Spleen (tissue), 11 donors: ENCODE results near the gene MAP3K14. TPM values are rescaled to one million over a fixed set of nuclear protein-coding genes. Genes with fewer than 3 reads are reported as not detected.
"Not testable (repeated sequence)": the region's sequence is repeated elsewhere in the genome, so short reads cannot be mapped to it uniquely, and the experiment has no call there.

ENCODE experiments used
- DNase-seq: peaks from one replicate; pipeline ENCODE4 v3.0.0-alpha.2; 2020
- H3K27ac ChIP-seq, 8 donors: fragments of 200-600 bp; sonication (generic) in 7 of 8; 1 replicate in 4 of 8; 2 replicates in 4 of 8; pipeline versions ENCODE4 v1.5.0 to v1.8.0; 2016 to 2021; ENCODE audit warnings: inconsistent platforms in 4 of 8, mild to moderate bottlenecking in 4 of 8, moderate library complexity in 1 of 8
- H3K27me3 ChIP-seq, 7 donors: fragments of 200-600 bp; sonication (generic) in 6 of 7; replicated peaks in 1 of 7; 1 replicate in 4 of 7; 2 replicates in 3 of 7; pipeline versions ENCODE4 v1.5.0 to v1.8.0; 2016 to 2021; ENCODE audit warnings: inconsistent platforms in 3 of 7, mild to moderate bottlenecking in 1 of 7
- H3K36me3 ChIP-seq, 6 donors: fragments of 200-600 bp; sonication (generic) in 5 of 6; 1 replicate in 4 of 6; 2 replicates in 2 of 6; pipeline versions ENCODE4 v1.5.0 to v1.8.0; 2016 to 2021; ENCODE audit warnings: inconsistent platforms in 2 of 6
- H3K4me1 ChIP-seq, 6 donors: fragments of 200-600 bp; sonication (generic) in 5 of 6; 1 replicate in 3 of 6; 2 replicates in 3 of 6; pipeline versions ENCODE4 v1.5.0 to v1.8.0; 2016 to 2021; ENCODE audit warnings: inconsistent platforms in 3 of 6
- H3K4me3 ChIP-seq, 8 donors: fragments of 200-600 bp; sonication (generic) in 7 of 8; 1 replicate in 4 of 8; 2 replicates in 4 of 8; pipeline versions ENCODE4 v1.5.0 to v1.8.0; 2016 to 2021; ENCODE audit warnings: inconsistent platforms in 4 of 8, mild to moderate bottlenecking in 4 of 8, moderate library complexity in 2 of 8
- H3K9me3 ChIP-seq, 8 donors: fragments of 200-600 bp; sonication (generic) in 7 of 8; 1 replicate in 4 of 8; 2 replicates in 4 of 8; pipeline versions ENCODE4 v1.5.0 to v1.8.0; 2016 to 2021; ENCODE audit warnings: inconsistent platforms in 4 of 8
- POLR2A ChIP-seq, 3 donors: fragments of 450-650 bp; IDR thresholded peaks; one replicate each; pipeline ENCODE4 v1.5.1; 2017; ENCODE audit warnings: antibody characterized with exemption in 3 of 3, mild to moderate bottlenecking in 1 of 3
- POLR2AphosphoS5 ChIP-seq, 3 donors: sonication (generic); formaldehyde crosslinking; IDR thresholded peaks; one replicate each; pipeline ENCODE4 v1.5.1; 2017; ENCODE audit warnings: antibody characterized with exemption in 3 of 3
- WGBS, 5 donors: extraction: QIAGEN DNeasy Blood & Tissue Kit in 3 of 5; methylation state at CpG; one replicate each; pipeline versions ENCODE4 v1.1.5 to v1.1.7; 2013 to 2018; 5-methylcytosine and 5-hydroxymethylcytosine counted together
- intact Hi-C: fragments of 100-400 bp; cut with DNase I; formaldehyde crosslinking; loops from one replicate; pipeline ENCODE4 v1.15.0; 2023; ENCODE audit warnings: low total_unique reads
- polyA plus RNA-seq, 3 donors: library from polyadenylated mRNA; stranded (reverse); fragments of 200-250 nt; gene quantifications; one replicate each; pipeline ENCODE4 v1.2.1, GENCODE V29; 2013
- total RNA-seq, 7 donors: library from RNA; depleted of rRNA in 3 of 7; stranded (reverse); fragments of >200 nt in 3 of 7; fragmentation: NEBNext Ultra II Directional in 4 of 7; extraction: Animal tissue kit (Norgen Biotek cat#: 25700) in 4 of 7; gene quantifications; one replicate each; pipeline versions ENCODE4 v1.1.0 to v1.2.1, GENCODE V29; 2016 to 2021
- TF ChIP-seq, protein P1 (sequence below), 11 experiments: fragments of 200-600 bp in 7 of 11; fragments of 450-650 bp in 4 of 11; sonication (generic) in 4 of 11; IDR thresholded peaks in 8 of 11; conservative IDR thresholded peaks in 3 of 11; 1 replicate in 7 of 11; 2 replicates in 4 of 11; pipeline versions ENCODE4 v1.4.0 to v1.8.0; 2016 to 2021; ENCODE audit warnings: antibody characterized with exemption in 11 of 11, inconsistent platforms in 4 of 11, mild to moderate bottlenecking in 1 of 11
- donor health status: healthy with polysubstance abuse.
- donor health status: DM: no; HTN: no; CAD: no; lungs with moderate emphysema.
- donor health status: DM: no; HTN: no; CAD: no.
- donor health status: Bipolar disorder and iron deficiency.
- donor health status: healthy.
- donor health status: DM: no; HTN: no; CAD: no.
- donor health status: DM: yes; HTN: yes; CAD: no.

The MAP3K14 gene
- total and polyA plus RNA-seq, 10 donors, result 17.3 to 36.3 (median 28.0) TPM

- H3K36me3 ChIP-seq, result peaks cover 0 to 23% (median 0%) of the 10 kb centered on the region in 6 donors
- WGBS, 5 donors, result 89 to 96% (median 91%) methylated on average over 3 of the region's 3 CpGs
- peaks cover 52 to 100% (median 94%) of the 10 kb centered on the region in 6 donors for H3K4me1 ChIP-seq
- H3K9me3 ChIP-seq, result no peaks in the 10 kb centered on the region
- no peak for DNase-seq
- intact Hi-C loops, result no loop called here
- no peak overlapping the region for H3K4me3 ChIP-seq
- TF ChIP-seq POLR2A (IDR thresholded peaks at IDR 0.05) (no peak), POLR2AphosphoS5 (IDR thresholded peaks at IDR 0.05) (no peak)
- TF ChIP-seq, protein P1, sequence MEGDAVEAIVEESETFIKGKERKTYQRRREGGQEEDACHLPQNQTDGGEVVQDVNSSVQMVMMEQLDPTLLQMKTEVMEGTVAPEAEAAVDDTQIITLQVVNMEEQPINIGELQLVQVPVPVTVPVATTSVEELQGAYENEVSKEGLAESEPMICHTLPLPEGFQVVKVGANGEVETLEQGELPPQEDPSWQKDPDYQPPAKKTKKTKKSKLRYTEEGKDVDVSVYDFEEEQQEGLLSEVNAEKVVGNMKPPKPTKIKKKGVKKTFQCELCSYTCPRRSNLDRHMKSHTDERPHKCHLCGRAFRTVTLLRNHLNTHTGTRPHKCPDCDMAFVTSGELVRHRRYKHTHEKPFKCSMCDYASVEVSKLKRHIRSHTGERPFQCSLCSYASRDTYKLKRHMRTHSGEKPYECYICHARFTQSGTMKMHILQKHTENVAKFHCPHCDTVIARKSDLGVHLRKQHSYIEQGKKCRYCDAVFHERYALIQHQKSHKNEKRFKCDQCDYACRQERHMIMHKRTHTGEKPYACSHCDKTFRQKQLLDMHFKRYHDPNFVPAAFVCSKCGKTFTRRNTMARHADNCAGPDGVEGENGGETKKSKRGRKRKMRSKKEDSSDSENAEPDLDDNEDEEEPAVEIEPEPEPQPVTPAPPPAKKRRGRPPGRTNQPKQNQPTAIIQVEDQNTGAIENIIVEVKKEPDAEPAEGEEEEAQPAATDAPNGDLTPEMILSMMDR (IDR thresholded peaks at IDR 0.05 in 8 of 11, conservative IDR thresholded peaks at IDR 0.05 in 3 of 11), result no peak
- H3K27me3 ChIP-seq, result no peaks in the 10 kb centered on the region
- H3K27ac ChIP-seq, result peak overlapping the region in 3 of 8 donors; percentile 90 to 99 (median 98)
These were observed 11.2 kb downstream of the MAP3K14 start for GRCh38 chr17:45305530-45306087.

- Histone ChIP-seq H3K36me3 (peaks cover 0 to 5% (median 0%) of the 10 kb centered on the region in 6 donors), H3K4me1 (peaks cover 55 to 100% (median 93%) of the 10 kb centered on the region in 6 donors), H3K27ac (peak overlapping the region in 7 of 8 donors; percentile 50 to 83 (median 77)), H3K4me3 (peak overlapping the region in 2 of 8 donors; percentile 4 to 33), H3K27me3 (no peaks in the 10 kb centered on the region), H3K9me3 (no peaks in the 10 kb centered on the region)
- peak; percentile 82 for DNase-seq
- intact Hi-C loops, result no loop called here
- TF ChIP-seq POLR2AphosphoS5 (IDR thresholded peaks at IDR 0.05), result peak in 2 of 3 donors; percentile 38 to 63
- no peak for TF ChIP-seq POLR2A (IDR thresholded peaks at IDR 0.05)
- TF ChIP-seq, protein P1 (IDR thresholded peaks at IDR 0.05 in 8 of 11, conservative IDR thresholded peaks at IDR 0.05 in 3 of 11), result no peak
- WGBS, 5 donors, result 38 to 55% (median 47%) methylated on average over 10 of the region's 10 CpGs
These were observed 14.1 kb downstream of the MAP3K14 start for GRCh38 chr17:45302649-45303173.

- peak overlapping the region in 6 of 8 donors; percentile 70 to 83 (median 78) for H3K27ac ChIP-seq
- WGBS, 5 donors, result 71 to 76% (median 73%) methylated on average over 9 of the region's 9 CpGs
- H3K4me3 ChIP-seq, result peak overlapping the region in 1 of 8 donors; percentile 33
- DNase-seq, intact Hi-C loops, H3K27me3 ChIP-seq, H3K9me3 ChIP-seq, H3K36me3 ChIP-seq: not testable (repeated sequence)
- peaks cover 50 to 100% (median 92%) of the 10 kb centered on the region in 6 donors for H3K4me1 ChIP-seq
These were observed 14.6 kb downstream of the MAP3K14 start for GRCh38 chr17:45302220-45302619.

DNA sequence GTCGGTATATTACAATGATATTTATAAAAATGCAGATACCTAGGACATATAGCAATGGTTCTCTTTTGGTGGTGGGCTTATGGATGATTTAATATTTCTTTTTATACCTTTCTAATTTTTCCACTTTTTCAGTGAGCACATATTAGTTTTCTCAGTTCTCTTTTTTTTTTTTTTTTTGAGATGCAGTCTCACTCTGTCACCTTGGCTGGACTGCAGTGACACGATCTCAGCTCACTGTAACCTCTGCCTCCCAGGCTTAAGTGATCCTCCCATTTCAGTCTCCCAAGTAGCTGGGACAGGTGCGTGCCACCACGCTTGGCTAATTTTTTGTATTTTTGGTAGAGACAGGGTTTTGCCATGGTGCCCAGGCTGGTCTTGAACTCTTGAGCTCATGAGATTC is 15.1 kb downstream of the MAP3K14 start:
- TF ChIP-seq POLR2AphosphoS5 (IDR thresholded peaks at IDR 0.05), result no peak
- no peak for TF ChIP-seq POLR2A (IDR thresholded peaks at IDR 0.05)
- DNase-seq, result no peak
- peak overlapping the region in 5 of 8 donors; percentile 73 to 83 (median 78) for H3K27ac ChIP-seq
- no peak overlapping the region for H3K4me3 ChIP-seq
- no peaks in the 10 kb centered on the region for H3K9me3 ChIP-seq
- H3K4me1 ChIP-seq, result peaks cover 49 to 100% (median 92%) of the 10 kb centered on the region in 6 donors
- WGBS, 5 donors, result 63 to 87% (median 78%) methylated on average over 4 of the region's 4 CpGs
- intact Hi-C loops, result no loop called here
- H3K27me3 ChIP-seq, result no peaks in the 10 kb centered on the region
- H3K36me3 ChIP-seq, result peaks cover 0 to 5% (median 0%) of the 10 kb centered on the region in 6 donors

GRCh38 chr17:45300060-45300751 is 16.6 kb downstream of the MAP3K14 start:
- no peak for TF ChIP-seq POLR2AphosphoS5 (IDR thresholded peaks at IDR 0.05)
- TF ChIP-seq, protein P1 (IDR thresholded peaks at IDR 0.05 in 8 of 11, conservative IDR thresholded peaks at IDR 0.05 in 3 of 11), result no peak
- intact Hi-C loops, result no loop called here
- H3K4me3 ChIP-seq, result no peak overlapping the region
- peaks cover 0 to 5% (median 0%) of the 10 kb centered on the region in 6 donors for H3K36me3 ChIP-seq
- H3K27me3 ChIP-seq, result no peaks in the 10 kb centered on the region
- DNase-seq, result no peak
- H3K4me1 ChIP-seq, result peaks cover 53 to 100% (median 94%) of the 10 kb centered on the region in 6 donors
- no peaks in the 10 kb centered on the region for H3K9me3 ChIP-seq
- peak overlapping the region in 5 of 8 donors; percentile 17 to 68 (median 47) for H3K27ac ChIP-seq
- WGBS, 5 donors, result 72 to 84% (median 79%) methylated on average over 6 to 7 of the region's 7 CpGs
